OCI-LY3 (cell line): ENCODE data around the gene EPHB2.

Experiments used
- EZH2phosphoT487 ChIP-seq: fragments of 200-600 bp; shearing (Covaris generic); IDR thresholded peaks from 2 replicates; pipeline ENCODE4 v1.6.1; 2018; ENCODE audit warnings: antibody characterized with exemption, mixed run types, low read depth
- TF ChIP-seq, protein P1 (sequence below): fragments of 200-600, 300-600 bp; sonication (generic); IDR thresholded peaks from 2 replicates; pipeline ENCODE4 v1.5.1; 2014; ENCODE audit warnings: antibody characterized with exemption, low read length, low read depth

DNA sequence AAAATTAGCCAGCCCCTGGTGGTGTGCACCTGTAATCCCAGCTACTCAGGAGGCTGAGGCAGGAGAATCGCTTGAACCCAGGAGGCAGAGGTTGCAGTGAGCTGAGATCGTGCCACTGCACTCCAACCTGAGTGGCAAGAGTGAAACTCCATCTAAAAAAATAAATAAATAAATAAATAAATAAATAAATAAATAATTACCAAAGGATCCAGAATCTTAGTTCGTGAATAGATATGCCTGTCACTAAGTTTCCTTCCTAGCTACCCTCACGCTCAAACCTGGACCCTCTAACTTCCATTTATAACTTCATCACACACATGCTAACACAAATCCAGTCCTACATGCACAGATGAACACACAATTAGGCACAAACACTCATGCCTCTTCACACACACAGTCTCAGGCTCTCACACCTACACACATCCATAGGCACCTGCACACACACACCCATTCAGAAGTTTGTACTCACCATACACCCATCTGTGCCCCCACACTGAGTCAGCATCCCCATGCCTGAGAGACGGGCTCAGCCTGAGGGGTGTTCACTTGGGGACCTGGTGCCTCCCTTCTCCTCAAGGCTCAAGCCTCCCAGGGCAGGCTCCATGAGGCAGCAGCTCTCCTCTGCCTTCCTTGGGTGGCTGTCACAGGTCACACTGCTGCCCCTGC lies 200.5 kb downstream of the EPHB2 start:
- TF ChIP-seq, protein P1, sequence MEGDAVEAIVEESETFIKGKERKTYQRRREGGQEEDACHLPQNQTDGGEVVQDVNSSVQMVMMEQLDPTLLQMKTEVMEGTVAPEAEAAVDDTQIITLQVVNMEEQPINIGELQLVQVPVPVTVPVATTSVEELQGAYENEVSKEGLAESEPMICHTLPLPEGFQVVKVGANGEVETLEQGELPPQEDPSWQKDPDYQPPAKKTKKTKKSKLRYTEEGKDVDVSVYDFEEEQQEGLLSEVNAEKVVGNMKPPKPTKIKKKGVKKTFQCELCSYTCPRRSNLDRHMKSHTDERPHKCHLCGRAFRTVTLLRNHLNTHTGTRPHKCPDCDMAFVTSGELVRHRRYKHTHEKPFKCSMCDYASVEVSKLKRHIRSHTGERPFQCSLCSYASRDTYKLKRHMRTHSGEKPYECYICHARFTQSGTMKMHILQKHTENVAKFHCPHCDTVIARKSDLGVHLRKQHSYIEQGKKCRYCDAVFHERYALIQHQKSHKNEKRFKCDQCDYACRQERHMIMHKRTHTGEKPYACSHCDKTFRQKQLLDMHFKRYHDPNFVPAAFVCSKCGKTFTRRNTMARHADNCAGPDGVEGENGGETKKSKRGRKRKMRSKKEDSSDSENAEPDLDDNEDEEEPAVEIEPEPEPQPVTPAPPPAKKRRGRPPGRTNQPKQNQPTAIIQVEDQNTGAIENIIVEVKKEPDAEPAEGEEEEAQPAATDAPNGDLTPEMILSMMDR = no peak
- TF ChIP-seq EZH2phosphoT487 = no peak
